GM23338 (cell line): ENCODE measurements around the gene TMEM175. TPM values are rescaled to one million over a fixed set of nuclear protein-coding genes. Genes with fewer than 3 reads are reported as not detected.

Experiments used
- ATAC-seq: fragments of 200-7000 bp; cut with Tn5 transposase; 3 replicates; pipeline ENCODE4 v1.9.1; 2020
- DNase-seq: peaks from one replicate; pipeline ENCODE4 v3.0.0-alpha.2; 2015; ENCODE audit warnings: low spot score
- H2AFZ ChIP-seq: fragments of 200-600 bp; sonication (generic); 2 replicates; pipeline ENCODE4 v1.8.0; 2016; ENCODE audit warnings: antibody characterized with exemption, mild to moderate bottlenecking, moderate library complexity
- H3F3A ChIP-seq: fragments of 200-600 bp; sonication (generic); replicated peaks from 2 replicates; pipeline ENCODE4 v1.8.0; 2017; ENCODE audit warnings: antibody characterized with exemption, mixed run types, low read depth
- H3K27ac ChIP-seq: fragments of 200-600 bp; sonication (generic); 2 replicates; pipeline ENCODE4 v1.6.1; 2016; ENCODE audit warnings: low read depth
- H3K27me3 ChIP-seq: fragments of 200-600 bp; sonication (generic); 2 replicates; pipeline ENCODE4 v1.8.0; 2016; ENCODE audit warnings: mild to moderate bottlenecking, mixed run types, moderate library complexity; ENCODE audit not compliant: insufficient read depth
- H3K36me3 ChIP-seq: fragments of 200-600 bp; sonication (generic); 2 replicates; pipeline ENCODE4 v1.8.0; 2016; ENCODE audit warnings: mild to moderate bottlenecking; ENCODE audit not compliant: insufficient read depth
- H3K4me1 ChIP-seq: fragments of 200-600 bp; sonication (generic); 2 replicates; pipeline ENCODE4 v1.8.0; 2016; ENCODE audit warnings: mild to moderate bottlenecking, moderate library complexity; ENCODE audit not compliant: insufficient read depth
- H3K4me2 ChIP-seq: fragments of 200-600 bp; sonication (generic); 2 replicates; pipeline ENCODE4 v1.7.1; 2017; ENCODE audit warnings: mixed run types
- H3K4me3 ChIP-seq: fragments of 200-600 bp; sonication (generic); 2 replicates; pipeline ENCODE4 v1.6.1; 2016; ENCODE audit warnings: mixed run types
- H3K79me2 ChIP-seq: fragments of 200-600 bp; sonication (generic); replicated peaks from 2 replicates; pipeline ENCODE4 v1.8.0; 2017; ENCODE audit warnings: mild to moderate bottlenecking; ENCODE audit not compliant: insufficient read depth
- H3K9me2 ChIP-seq: fragments of 200-600 bp; sonication (generic); 2 replicates; pipeline ENCODE4 v1.8.0; 2017; ENCODE audit not compliant: insufficient read depth
- H4K20me1 ChIP-seq: fragments of 200-600 bp; sonication (generic); replicated peaks from 2 replicates; pipeline ENCODE4 v1.8.0; 2017; ENCODE audit warnings: mild to moderate bottlenecking; ENCODE audit not compliant: insufficient read depth
- H3K27ac Mint-ChIP-seq: 2 replicates; pipeline ENCODE4 v1.8.0; 2020; ENCODE audit warnings: inconsistent platforms, mild to moderate bottlenecking, moderate library complexity, mixed read lengths
- H3K27me3 Mint-ChIP-seq: 3 replicates; pipeline ENCODE4 v1.8.0; 2022; ENCODE audit warnings: low read depth, mild to moderate bottlenecking, moderate library complexity, mixed read lengths, inconsistent platforms; ENCODE audit not compliant: insufficient read depth, poor library complexity
- H3K36me3 Mint-ChIP-seq: 3 replicates; pipeline ENCODE4 v1.8.0; 2021; ENCODE audit warnings: low read depth, mild to moderate bottlenecking, inconsistent platforms, moderate library complexity, mixed read lengths
- H3K4me1 Mint-ChIP-seq: 3 replicates; pipeline ENCODE4 v1.8.0; 2020; ENCODE audit warnings: mild to moderate bottlenecking, inconsistent platforms, mixed read lengths
- H3K4me3 Mint-ChIP-seq: 3 replicates; pipeline ENCODE4 v1.8.0; 2021; ENCODE audit warnings: moderate library complexity, mild to moderate bottlenecking, inconsistent platforms, mixed read lengths
- H3K9me3 Mint-ChIP-seq: 3 replicates; pipeline ENCODE4 v1.8.0; 2020; ENCODE audit warnings: moderate library complexity, mild to moderate bottlenecking, inconsistent platforms, mixed read lengths
- CREB1 ChIP-seq: fragments of 250-450 bp; sonication (Bioruptor Pico); IDR thresholded peaks from 2 replicates; pipeline ENCODE4 v1.5.0; 2020; ENCODE audit warnings: low read depth, mild to moderate bottlenecking, moderate library complexity
- ETS1 ChIP-seq: IDR thresholded peaks from 2 replicates; pipeline ENCODE4 v1.6.1; 2016; ENCODE audit warnings: antibody characterized with exemption
- EZH2 ChIP-seq: fragments of 200-600 bp; sonication (generic); IDR thresholded peaks from one replicate; pipeline ENCODE4 v1.8.0; 2017; ENCODE audit warnings: antibody characterized with exemption, mild to moderate bottlenecking, low read depth; ENCODE audit not compliant: unreplicated experiment
- NANOG ChIP-seq: IDR thresholded peaks from 2 replicates; pipeline ENCODE4 v1.6.1; 2016; ENCODE audit warnings: antibody characterized with exemption, borderline replicate concordance
- POLR2AphosphoS5 ChIP-seq: IDR thresholded peaks from 2 replicates; pipeline ENCODE4 v1.6.1; 2016; ENCODE audit warnings: antibody characterized with exemption, low read depth
- ZNF114 ChIP-seq: fragments of 250-450 bp; sonication (Bioruptor Pico); IDR thresholded peaks from 2 replicates; pipeline ENCODE4 v1.5.0; 2020; ENCODE audit warnings: mild to moderate bottlenecking, moderate library complexity
- ZNF331 ChIP-seq: fragments of 250-450 bp; sonication (Bioruptor Pico); IDR thresholded peaks from 2 replicates; pipeline ENCODE4 v1.5.0; 2020; ENCODE audit warnings: low read depth, mild to moderate bottlenecking, moderate library complexity
- polyA plus RNA-seq: library from polyadenylated mRNA; unstranded; fragments of >200 nt; fragmentation: Nextera tagmentation; extraction: Ambion mirVana; gene quantifications from 2 replicates; pipeline ENCODE4 v1.2.1, GENCODE V29; 2016
- total RNA-seq: library from RNA; depleted of rRNA; stranded (reverse); fragments of >200 nt; shearing (Covaris generic); gene quantifications from 2 replicates; pipeline ENCODE4 v1.2.3, GENCODE V29; 2014
- TF ChIP-seq, protein P1 (sequence below), 2 experiments: fragments of 200-600 bp in 1 of 2; sonication (generic) in 1 of 2; conservative IDR thresholded peaks; 2 replicates each; pipeline versions ENCODE4 v1.5.1 to v1.6.1; 2016 to 2017; ENCODE audit warnings: antibody characterized with exemption in 2 of 2, low read depth in 2 of 2, mild to moderate bottlenecking in 2 of 2, moderate library complexity in 1 of 2
- TF ChIP-seq, protein P2 (sequence below): fragments of 250-450 bp; sonication (Bioruptor Pico); IDR thresholded peaks from 2 replicates; pipeline ENCODE4 v1.5.0; 2020; ENCODE audit warnings: mild to moderate bottlenecking, moderate library complexity

Gene TMEM175
- total and polyA plus RNA-seq, 2 experiments from 2014 or later, result 8.0 to 11.4 TPM

- no peak for TF ChIP-seq ZNF114 (CRISPR knock-in tag)
- no peak for TF ChIP-seq EZH2
- no peak for TF ChIP-seq CREB1
- TF ChIP-seq POLR2AphosphoS5, result no peak
Measured at GRCh38 chr4:896630-897029, 35.6 kb upstream of the TMEM175 start (continued).

GRCh38 chr4:898123-898522, 34.1 kb upstream of the TMEM175 start:
- no peak overlapping the region for H3K4me3 ChIP-seq
- no peaks in the 10 kb centered on the region for H3K36me3 ChIP-seq
- H4K20me1 ChIP-seq, result no peaks in the 10 kb centered on the region; the same call in 1 of the 2 replicates
- no peak overlapping the region for H2AFZ ChIP-seq
- ATAC-seq, result no peak
- H3K9me3 Mint-ChIP-seq, result no peaks in the 10 kb centered on the region
- no peak overlapping the region for H3K27ac Mint-ChIP-seq
- no peak overlapping the region for H3K4me2 ChIP-seq
- H3K9me2 ChIP-seq, result no peaks in the 10 kb centered on the region
- no peak overlapping the region for H3K27ac ChIP-seq
- H3K36me3 Mint-ChIP-seq, result peaks cover 4% of the 10 kb centered on the region; the same call in 2 of the 3 replicates
- H3K4me1 ChIP-seq, result peaks cover 7% of the 10 kb centered on the region; the same call in 1 of the 2 replicates
- TF ChIP-seq, protein P1, sequence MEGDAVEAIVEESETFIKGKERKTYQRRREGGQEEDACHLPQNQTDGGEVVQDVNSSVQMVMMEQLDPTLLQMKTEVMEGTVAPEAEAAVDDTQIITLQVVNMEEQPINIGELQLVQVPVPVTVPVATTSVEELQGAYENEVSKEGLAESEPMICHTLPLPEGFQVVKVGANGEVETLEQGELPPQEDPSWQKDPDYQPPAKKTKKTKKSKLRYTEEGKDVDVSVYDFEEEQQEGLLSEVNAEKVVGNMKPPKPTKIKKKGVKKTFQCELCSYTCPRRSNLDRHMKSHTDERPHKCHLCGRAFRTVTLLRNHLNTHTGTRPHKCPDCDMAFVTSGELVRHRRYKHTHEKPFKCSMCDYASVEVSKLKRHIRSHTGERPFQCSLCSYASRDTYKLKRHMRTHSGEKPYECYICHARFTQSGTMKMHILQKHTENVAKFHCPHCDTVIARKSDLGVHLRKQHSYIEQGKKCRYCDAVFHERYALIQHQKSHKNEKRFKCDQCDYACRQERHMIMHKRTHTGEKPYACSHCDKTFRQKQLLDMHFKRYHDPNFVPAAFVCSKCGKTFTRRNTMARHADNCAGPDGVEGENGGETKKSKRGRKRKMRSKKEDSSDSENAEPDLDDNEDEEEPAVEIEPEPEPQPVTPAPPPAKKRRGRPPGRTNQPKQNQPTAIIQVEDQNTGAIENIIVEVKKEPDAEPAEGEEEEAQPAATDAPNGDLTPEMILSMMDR (conservative IDR thresholded peaks at IDR 0.05; ENCODE audit: low read depth in 2 of 2), result no peak
- TF ChIP-seq EZH2, result no peak
- H3K79me2 ChIP-seq, result 0 out of 2 replicates have a peak, but pooled peaks cover 6% of the 10 kb centered on the region
- no peak overlapping the region for H3K4me3 Mint-ChIP-seq
- H3K27me3 ChIP-seq, result no peaks in the 10 kb centered on the region
- H3K4me1 Mint-ChIP-seq, result peaks cover 5% of the 10 kb centered on the region
- peaks cover 20% of the 10 kb centered on the region for H3K27me3 Mint-ChIP-seq
- 0 out of 2 replicates have a peak, but pooled peaks cover 3% of the 10 kb centered on the region for H3F3A ChIP-seq
- DNase-seq, result no peak

DNA sequence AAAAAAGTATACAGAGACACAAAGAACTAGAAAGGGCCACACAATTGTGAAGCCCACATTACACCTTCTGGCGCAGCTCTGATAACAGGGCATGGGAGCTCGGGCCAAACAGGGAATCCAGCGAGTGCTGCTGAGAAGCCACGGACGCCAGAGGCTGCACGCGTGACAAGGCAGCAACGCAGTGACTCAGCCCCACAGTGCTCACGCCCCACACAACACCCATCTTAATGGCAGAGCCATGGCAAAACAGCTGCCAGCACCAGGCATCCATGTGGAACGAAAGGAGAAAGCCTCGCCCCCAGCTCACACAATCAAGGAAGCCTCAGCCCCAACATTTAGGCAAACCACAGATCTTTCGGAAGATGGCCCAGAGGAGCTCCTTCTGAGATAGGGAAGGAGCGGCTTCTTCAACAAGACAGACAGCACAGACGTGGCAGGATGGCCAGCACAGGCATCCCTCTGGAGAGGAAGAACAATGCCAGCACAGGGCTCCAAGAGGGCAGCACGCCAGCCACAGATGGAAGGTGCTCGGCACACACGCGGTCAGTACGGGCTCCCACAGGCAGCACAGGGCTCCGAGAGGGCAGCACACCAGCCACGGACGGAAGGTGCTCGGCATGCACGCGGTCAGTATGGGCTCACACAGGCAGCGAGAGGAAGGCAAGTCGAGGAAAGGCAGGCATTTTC, 33.2 kb upstream of the TMEM175 start:
- Histone ChIP-seq H2AFZ (no peak overlapping the region), H3F3A (0 out of 2 replicates have a peak, but pooled peaks cover 3% of the 10 kb centered on the region), H3K27ac (no peak overlapping the region), H4K20me1 (no peaks in the 10 kb centered on the region; the same call in 1 of the 2 replicates), H3K36me3 (no peaks in the 10 kb centered on the region), H3K27me3 (no peaks in the 10 kb centered on the region), H3K4me1 (peaks cover 7% of the 10 kb centered on the region; the same call in 1 of the 2 replicates), H3K79me2 (0 out of 2 replicates have a peak, but pooled peaks cover 6% of the 10 kb centered on the region), H3K9me2 (no peaks in the 10 kb centered on the region), H3K4me3 (no peak overlapping the region), H3K4me2 (no peak overlapping the region)
- H3K4me1 Mint-ChIP-seq, result peaks cover 5% of the 10 kb centered on the region
- DNase-seq, result no peak
- H3K4me3 Mint-ChIP-seq, result no peak overlapping the region
- no peak overlapping the region for H3K27ac Mint-ChIP-seq
- no peak for ATAC-seq
- no peaks in the 10 kb centered on the region for H3K9me3 Mint-ChIP-seq
- peaks cover 15% of the 10 kb centered on the region for H3K27me3 Mint-ChIP-seq
- peaks cover 4% of the 10 kb centered on the region; the same call in 2 of the 3 replicates for H3K36me3 Mint-ChIP-seq
- TF ChIP-seq ZNF114 (CRISPR knock-in tag) (no peak), CREB1 (no peak), EZH2 (no peak), POLR2AphosphoS5 (no peak), NANOG (no peak), ZNF331 (CRISPR knock-in tag) (no peak), ETS1 (no peak)
- TF ChIP-seq, protein P2, sequence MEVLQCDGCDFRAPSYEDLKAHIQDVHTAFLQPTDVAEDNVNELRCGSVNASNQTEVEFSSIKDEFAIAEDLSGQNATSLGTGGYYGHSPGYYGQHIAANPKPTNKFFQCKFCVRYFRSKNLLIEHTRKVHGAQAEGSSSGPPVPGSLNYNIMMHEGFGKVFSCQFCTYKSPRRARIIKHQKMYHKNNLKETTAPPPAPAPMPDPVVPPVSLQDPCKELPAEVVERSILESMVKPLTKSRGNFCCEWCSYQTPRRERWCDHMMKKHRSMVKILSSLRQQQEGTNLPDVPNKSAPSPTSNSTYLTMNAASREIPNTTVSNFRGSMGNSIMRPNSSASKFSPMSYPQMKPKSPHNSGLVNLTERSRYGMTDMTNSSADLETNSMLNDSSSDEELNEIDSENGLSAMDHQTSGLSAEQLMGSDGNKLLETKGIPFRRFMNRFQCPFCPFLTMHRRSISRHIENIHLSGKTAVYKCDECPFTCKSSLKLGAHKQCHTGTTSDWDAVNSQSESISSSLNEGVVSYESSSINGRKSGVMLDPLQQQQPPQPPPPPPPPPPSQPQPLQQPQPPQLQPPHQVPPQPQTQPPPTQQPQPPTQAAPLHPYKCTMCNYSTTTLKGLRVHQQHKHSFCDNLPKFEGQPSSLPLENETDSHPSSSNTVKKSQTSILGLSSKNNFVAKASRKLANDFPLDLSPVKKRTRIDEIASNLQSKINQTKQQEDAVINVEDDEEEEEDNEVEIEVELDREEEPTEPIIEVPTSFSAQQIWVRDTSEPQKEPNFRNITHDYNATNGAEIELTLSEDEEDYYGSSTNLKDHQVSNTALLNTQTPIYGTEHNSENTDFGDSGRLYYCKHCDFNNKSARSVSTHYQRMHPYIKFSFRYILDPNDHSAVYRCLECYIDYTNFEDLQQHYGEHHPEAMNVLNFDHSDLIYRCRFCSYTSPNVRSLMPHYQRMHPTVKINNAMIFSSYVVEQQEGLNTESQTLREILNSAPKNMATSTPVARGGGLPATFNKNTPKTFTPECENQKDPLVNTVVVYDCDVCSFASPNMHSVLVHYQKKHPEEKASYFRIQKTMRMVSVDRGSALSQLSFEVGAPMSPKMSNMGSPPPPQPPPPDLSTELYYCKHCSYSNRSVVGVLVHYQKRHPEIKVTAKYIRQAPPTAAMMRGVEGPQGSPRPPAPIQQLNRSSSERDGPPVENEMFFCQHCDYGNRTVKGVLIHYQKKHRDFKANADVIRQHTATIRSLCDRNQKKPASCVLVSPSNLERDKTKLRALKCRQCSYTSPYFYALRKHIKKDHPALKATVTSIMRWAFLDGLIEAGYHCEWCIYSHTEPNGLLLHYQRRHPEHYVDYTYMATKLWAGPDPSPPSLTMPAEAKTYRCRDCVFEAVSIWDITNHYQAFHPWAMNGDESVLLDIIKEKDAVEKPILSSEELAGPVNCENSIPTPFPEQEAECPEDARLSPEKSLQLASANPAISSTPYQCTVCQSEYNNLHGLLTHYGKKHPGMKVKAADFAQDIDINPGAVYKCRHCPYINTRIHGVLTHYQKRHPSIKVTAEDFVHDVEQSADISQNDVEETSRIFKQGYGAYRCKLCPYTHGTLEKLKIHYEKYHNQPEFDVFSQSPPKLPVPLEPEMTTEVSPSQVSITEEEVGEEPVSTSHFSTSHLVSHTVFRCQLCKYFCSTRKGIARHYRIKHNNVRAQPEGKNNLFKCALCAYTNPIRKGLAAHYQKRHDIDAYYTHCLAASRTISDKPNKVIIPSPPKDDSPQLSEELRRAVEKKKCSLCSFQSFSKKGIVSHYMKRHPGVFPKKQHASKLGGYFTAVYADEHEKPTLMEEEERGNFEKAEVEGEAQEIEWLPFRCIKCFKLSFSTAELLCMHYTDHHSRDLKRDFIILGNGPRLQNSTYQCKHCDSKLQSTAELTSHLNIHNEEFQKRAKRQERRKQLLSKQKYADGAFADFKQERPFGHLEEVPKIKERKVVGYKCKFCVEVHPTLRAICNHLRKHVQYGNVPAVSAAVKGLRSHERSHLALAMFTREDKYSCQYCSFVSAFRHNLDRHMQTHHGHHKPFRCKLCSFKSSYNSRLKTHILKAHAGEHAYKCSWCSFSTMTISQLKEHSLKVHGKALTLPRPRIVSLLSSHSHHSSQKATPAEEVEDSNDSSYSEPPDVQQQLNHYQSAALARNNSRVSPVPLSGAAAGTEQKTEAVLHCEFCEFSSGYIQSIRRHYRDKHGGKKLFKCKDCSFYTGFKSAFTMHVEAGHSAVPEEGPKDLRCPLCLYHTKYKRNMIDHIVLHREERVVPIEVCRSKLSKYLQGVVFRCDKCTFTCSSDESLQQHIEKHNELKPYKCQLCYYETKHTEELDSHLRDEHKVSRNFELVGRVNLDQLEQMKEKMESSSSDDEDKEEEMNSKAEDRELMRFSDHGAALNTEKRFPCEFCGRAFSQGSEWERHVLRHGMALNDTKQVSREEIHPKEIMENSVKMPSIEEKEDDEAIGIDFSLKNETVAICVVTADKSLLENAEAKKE (CRISPR knock-in tag), result no peak
